Endothelial cell of umbilical vein (primary cell): ENCODE measurements around the gene FAM237B.

Experiments used
- EZH2 ChIP-seq: IDR thresholded peaks from 2 replicates; pipeline ENCODE4 v1.6.1; 2012; ENCODE audit warnings: borderline replicate concordance, low read depth, mild to moderate bottlenecking, moderate library complexity, low read length, inconsistent platforms; ENCODE audit not compliant: severe bottlenecking
- FOS ChIP-seq: IDR thresholded peaks from 2 replicates; pipeline ENCODE4 v1.6.1; 2011; ENCODE audit warnings: mild to moderate bottlenecking, low read length, moderate library complexity, borderline replicate concordance; ENCODE audit not compliant: insufficient read depth
- POLR2A ChIP-seq: IDR thresholded peaks from 2 replicates; pipeline ENCODE4 v1.6.1; 2012; ENCODE audit warnings: low read depth, mild to moderate bottlenecking, control low read depth, low read length
- TF ChIP-seq, protein P1 (sequence below), 2 donors: IDR thresholded peaks; 1 replicate in 1 of 2; 2 replicates in 1 of 2; pipeline ENCODE4 v1.5.1; 2011; ENCODE audit warnings: low read length in 2 of 2, mild to moderate bottlenecking in 2 of 2, moderate library complexity in 2 of 2, control low read depth in 1 of 2, inconsistent platforms in 1 of 2, low read depth in 1 of 2; ENCODE audit not compliant: insufficient read depth in 1 of 2; ENCODE audit errors: extremely low read depth in 1 of 2

DNA sequence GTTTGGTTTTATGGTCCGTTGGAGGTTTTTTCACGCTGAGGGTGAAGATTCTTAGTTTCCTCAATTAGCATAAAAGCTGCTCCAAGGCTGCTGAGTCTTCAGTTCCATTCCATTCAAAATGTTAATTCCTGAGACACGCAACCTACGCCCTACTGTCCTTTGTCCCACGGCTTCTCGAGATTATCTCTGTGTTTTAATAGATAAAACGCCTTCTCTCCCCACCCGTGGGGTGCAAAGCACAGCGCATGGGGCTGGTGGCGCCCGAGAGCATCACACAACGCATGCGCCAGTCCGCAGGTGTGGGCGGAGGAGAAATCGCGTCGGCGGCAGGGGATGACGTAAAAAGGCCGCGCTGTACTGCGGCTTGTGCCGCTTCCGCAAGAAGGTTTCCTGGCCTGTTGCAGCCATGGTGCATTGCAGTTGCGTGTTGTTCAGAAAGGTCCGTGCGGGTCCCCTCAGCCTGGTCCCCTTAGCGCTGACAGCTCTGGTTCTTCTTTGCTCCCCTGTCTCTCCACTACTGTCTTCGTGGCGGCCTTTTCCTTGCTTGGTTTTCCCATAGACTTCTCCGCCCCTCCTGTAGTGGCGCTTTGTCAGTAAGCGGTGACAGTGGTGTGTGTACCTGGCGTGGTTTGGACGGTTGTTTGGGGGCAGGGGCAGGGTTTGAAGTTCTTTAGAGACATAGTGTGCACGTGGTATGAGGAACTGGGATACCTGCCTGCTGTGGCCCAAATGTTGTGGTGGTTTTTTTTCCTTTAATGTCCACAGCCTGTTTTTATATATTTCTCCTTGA, 25.4 kb upstream of the FAM237B start, which contains the start of gene GTPBP10:
- TF ChIP-seq, protein P1, sequence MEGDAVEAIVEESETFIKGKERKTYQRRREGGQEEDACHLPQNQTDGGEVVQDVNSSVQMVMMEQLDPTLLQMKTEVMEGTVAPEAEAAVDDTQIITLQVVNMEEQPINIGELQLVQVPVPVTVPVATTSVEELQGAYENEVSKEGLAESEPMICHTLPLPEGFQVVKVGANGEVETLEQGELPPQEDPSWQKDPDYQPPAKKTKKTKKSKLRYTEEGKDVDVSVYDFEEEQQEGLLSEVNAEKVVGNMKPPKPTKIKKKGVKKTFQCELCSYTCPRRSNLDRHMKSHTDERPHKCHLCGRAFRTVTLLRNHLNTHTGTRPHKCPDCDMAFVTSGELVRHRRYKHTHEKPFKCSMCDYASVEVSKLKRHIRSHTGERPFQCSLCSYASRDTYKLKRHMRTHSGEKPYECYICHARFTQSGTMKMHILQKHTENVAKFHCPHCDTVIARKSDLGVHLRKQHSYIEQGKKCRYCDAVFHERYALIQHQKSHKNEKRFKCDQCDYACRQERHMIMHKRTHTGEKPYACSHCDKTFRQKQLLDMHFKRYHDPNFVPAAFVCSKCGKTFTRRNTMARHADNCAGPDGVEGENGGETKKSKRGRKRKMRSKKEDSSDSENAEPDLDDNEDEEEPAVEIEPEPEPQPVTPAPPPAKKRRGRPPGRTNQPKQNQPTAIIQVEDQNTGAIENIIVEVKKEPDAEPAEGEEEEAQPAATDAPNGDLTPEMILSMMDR (IDR thresholded peaks at IDR 0.05; ENCODE audit: extremely low read depth in 1 of 2, insufficient read depth in 1 of 2, low read depth in 1 of 2, low read length in 2 of 2) = peak; percentile 69 to 71
- peak; percentile 95 for TF ChIP-seq POLR2A
- TF ChIP-seq EZH2 = no peak
- TF ChIP-seq FOS = no peak
